A172 (cell line): ENCODE measurements around the gene PARPBP. TPM values are rescaled to one million over a fixed set of nuclear protein-coding genes. Genes with fewer than 3 reads are reported as not detected.
"Not testable (repeated sequence)": the region's sequence is repeated elsewhere in the genome, so short reads cannot be mapped to it uniquely, and the experiment has no call there.

Experiments
- DNase-seq: peaks from one replicate; pipeline ENCODE4 v3.0.0-alpha.2; 2015; ENCODE audit warnings: low spot score
- total RNA-seq: library from RNA; depleted of rRNA; stranded (reverse); fragments of >200 nt; shearing (Covaris generic); gene quantifications from 2 replicates; pipeline ENCODE4 v1.2.3, GENCODE V29; 2014; rRNA removed

PARPBP gene
- total RNA-seq: 42.4 and 43.2 TPM in 2 replicates

GRCh38 chr12:102119674-102120563 is at the start of gene PARPBP, which contains the start of gene NUP37:
PARPBP (plus strand) TSS chr12:102120183; CDS start chr12:102123889, 3,706 bp downstream.
NUP37 (minus strand) TSS chr12:102120114; CDS start chr12:102118518, 1,596 bp downstream.
- peak; percentile 74 for DNase-seq

GRCh38 chr12:102072092-102072491 is 47.9 kb upstream of the PARPBP start:
- not testable (repeated sequence) for DNase-seq

GRCh38 chr12:102080842-102081241 is 39.1 kb upstream of the PARPBP start:
- no peak for DNase-seq

- DNase-seq: not testable (repeated sequence)
These were observed 30.7 kb upstream of the PARPBP start for GRCh38 chr12:102089228-102089835.

GRCh38 chr12:102093319-102093718 is 26.7 kb upstream of the PARPBP start:
- DNase-seq: no peak

GRCh38 chr12:102095677-102096263 is 24.2 kb upstream of the PARPBP start:
- DNase-seq: peak; percentile 22

- DNase-seq: no peak
These were observed 23.1 kb upstream of the PARPBP start for GRCh38 chr12:102096855-102097254.

GRCh38 chr12:102106905-102107304 is 13.1 kb upstream of the PARPBP start:
- DNase-seq: no peak

- no peak for DNase-seq
These were observed 12.0 kb upstream of the PARPBP start for GRCh38 chr12:102107970-102108369.

- no peak for DNase-seq
These were observed 9.2 kb upstream of the PARPBP start for GRCh38 chr12:102110782-102111181.

- no peak for DNase-seq
These were observed 5.8 kb upstream of the PARPBP start for GRCh38 chr12:102114212-102114611.

- no peak for DNase-seq
These were observed 3.6 kb upstream of the PARPBP start for GRCh38 chr12:102116392-102116791.

- no peak for DNase-seq
These were observed 1.1 kb upstream of the PARPBP start for GRCh38 chr12:102118874-102119273.

- no peak for DNase-seq
These were observed 536 bp downstream of the PARPBP start for GRCh38 chr12:102120564-102120873.

- DNase-seq: peak; percentile 14
These were observed 903 bp downstream of the PARPBP start for GRCh38 chr12:102120886-102121285.

GRCh38 chr12:102121328-102121727 is 1.3 kb downstream of the PARPBP start:
- not testable (repeated sequence) for DNase-seq

GRCh38 chr12:102130720-102131119 is 10.7 kb downstream of the PARPBP start:
- not testable (repeated sequence) for DNase-seq

GRCh38 chr12:102131442-102131841 is 11.5 kb downstream of the PARPBP start:
- not testable (repeated sequence) for DNase-seq

- DNase-seq: not testable (repeated sequence)
These were observed 17.6 kb downstream of the PARPBP start for GRCh38 chr12:102137619-102138018.

- not testable (repeated sequence) for DNase-seq
These were observed 22.9 kb downstream of the PARPBP start for GRCh38 chr12:102142866-102143373.

- no peak for DNase-seq
These were observed 24.2 kb downstream of the PARPBP start for GRCh38 chr12:102144221-102144620.

- DNase-seq: not testable (repeated sequence)
These were observed 27.1 kb downstream of the PARPBP start for GRCh38 chr12:102147062-102147587.
